Esophagus muscularis mucosa (tissue), 4 donors: Measurements from ENCODE around the gene OR1J2. TPM values are rescaled to one million over a fixed set of nuclear protein-coding genes. Genes with fewer than 3 reads are reported as not detected.

ENCODE experiments used
- DNase-seq: peaks from one replicate; pipeline ENCODE4 v3.0.0-alpha.2; 2017; ENCODE audit errors: extremely low spot score
- H3K27ac ChIP-seq, 4 donors: fragments of 200-600 bp; sonication (generic); replicated peaks in 1 of 4; 1 replicate in 3 of 4; 2 replicates in 1 of 4; pipeline ENCODE4 v1.5.1; 2016 to 2019; ENCODE audit warnings: mild to moderate bottlenecking in 1 of 4
- H3K27me3 ChIP-seq, 4 donors: fragments of 200-600 bp; sonication (generic); one replicate each; pipeline versions ENCODE4 v1.5.1 to v1.6.0; 2016 to 2019
- H3K36me3 ChIP-seq, 4 donors: fragments of 200-600 bp; sonication (generic); one replicate each; pipeline ENCODE4 v1.5.1; 2016 to 2019
- H3K4me1 ChIP-seq, 4 donors: fragments of 200-600 bp; sonication (generic); one replicate each; pipeline ENCODE4 v1.5.1; 2016 to 2019
- H3K4me3 ChIP-seq, 4 donors: fragments of 200-600 bp; sonication (generic); 1 replicate in 2 of 4; 2 replicates in 2 of 4; pipeline ENCODE4 v1.5.1; 2016 to 2019; ENCODE audit warnings: mild to moderate bottlenecking in 4 of 4, moderate library complexity in 1 of 4
- H3K9me3 ChIP-seq, 4 donors: fragments of 200-600 bp; sonication (generic); 1 replicate in 3 of 4; 2 replicates in 1 of 4; pipeline ENCODE4 v1.5.1; 2016 to 2019
- CTCF ChIP-seq, 3 experiments: fragments of 200-600 bp in 2 of 3; fragments of 450-650 bp in 1 of 3; sonication (generic) in 2 of 3; IDR thresholded peaks; one replicate each; pipeline ENCODE4 v1.5.1; 2017 to 2019; ENCODE audit warnings: antibody characterized with exemption in 3 of 3, mild to moderate bottlenecking in 2 of 3, moderate library complexity in 1 of 3
- EP300 ChIP-seq: sonication (generic); formaldehyde crosslinking; IDR thresholded peaks from one replicate; pipeline ENCODE4 v1.6.1; 2017; ENCODE audit warnings: antibody characterized with exemption
- POLR2A ChIP-seq: fragments of 450-650 bp; IDR thresholded peaks from one replicate; pipeline ENCODE4 v1.6.1; 2017; ENCODE audit warnings: antibody characterized with exemption, moderate library complexity, mild to moderate bottlenecking, low read depth
- POLR2AphosphoS5 ChIP-seq, 2 donors: sonication (generic); formaldehyde crosslinking; IDR thresholded peaks; one replicate each; pipeline ENCODE4 v1.6.1; 2017; ENCODE audit warnings: antibody characterized with exemption in 2 of 2
- WGBS: methylation state at CpG from one replicate; pipeline ENCODE4 v1.1.5; 2018; 5-methylcytosine and 5-hydroxymethylcytosine counted together
- intact Hi-C: fragments of 100-400 bp; cut with DNase I; formaldehyde crosslinking; loops from one replicate; pipeline ENCODE4 v1.15.1; 2023
- total RNA-seq, 4 donors: library from RNA; depleted of rRNA; stranded (reverse); fragments of >200 nt; gene quantifications; one replicate each; pipeline versions ENCODE4 v1.1.0 to v1.2.1, GENCODE V29; 2016

The OR1J2 gene
- total RNA-seq, 4 donors from 2014 or later, result not detected

DNA sequence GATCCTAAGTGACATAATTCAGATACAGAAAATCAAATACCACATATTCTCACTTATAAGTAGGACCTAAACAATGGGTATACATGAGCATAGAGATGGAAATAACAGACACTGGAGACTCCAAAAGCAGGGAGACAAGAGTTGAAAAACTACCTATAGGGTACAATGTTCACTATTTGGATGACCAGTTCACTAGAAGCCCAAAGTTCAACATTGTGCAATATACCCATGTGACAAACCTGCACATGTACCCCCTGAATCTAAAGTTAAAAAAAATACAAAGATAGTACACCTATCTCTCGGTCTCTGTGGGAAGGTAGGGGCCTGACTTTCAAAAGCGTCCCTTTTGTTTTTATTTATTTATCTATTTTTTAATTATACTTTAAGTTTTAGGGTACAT lies 28.2 kb downstream of the OR1J2 start:
- WGBS, result 59% methylated on average over 2 of the region's 2 CpGs
- intact Hi-C loops, result no loop called here
- H3K36me3 ChIP-seq, result no peaks in the 10 kb centered on the region
- H3K4me3 ChIP-seq, result no peak overlapping the region
- peaks cover 0 to 4% (median 0%) of the 10 kb centered on the region in 4 donors for H3K9me3 ChIP-seq
- H3K4me1 ChIP-seq, result no peaks in the 10 kb centered on the region
- no peaks in the 10 kb centered on the region for H3K27me3 ChIP-seq
- no peak for TF ChIP-seq POLR2AphosphoS5 (IDR thresholded peaks at IDR 0.05)
- no peak for TF ChIP-seq POLR2A
- TF ChIP-seq CTCF (IDR thresholded peaks at IDR 0.05), result no peak
- TF ChIP-seq EP300, result no peak
- no peak overlapping the region for H3K27ac ChIP-seq
- DNase-seq, result no peak

- H3K4me3 ChIP-seq, result no peak overlapping the region
- H3K36me3 ChIP-seq, result no peaks in the 10 kb centered on the region
- intact Hi-C loops, result no loop called here
- H3K27me3 ChIP-seq, result no peaks in the 10 kb centered on the region
- WGBS, result 53% methylated on average over 8 of the region's 8 CpGs
- no peak for DNase-seq
- no peaks in the 10 kb centered on the region for H3K4me1 ChIP-seq
- TF ChIP-seq POLR2AphosphoS5 (IDR thresholded peaks at IDR 0.05) (no peak), EP300 (no peak), POLR2A (no peak), CTCF (IDR thresholded peaks at IDR 0.05) (no peak)
- H3K9me3 ChIP-seq, result no peaks in the 10 kb centered on the region
- H3K27ac ChIP-seq, result no peak overlapping the region
Observed at GRCh38 chr9:122546196-122546595, 35.6 kb downstream of the OR1J2 start.

- no peaks in the 10 kb centered on the region for H3K27me3 ChIP-seq
- no peaks in the 10 kb centered on the region for H3K36me3 ChIP-seq
- 75% methylated on average over 5 of the region's 5 CpGs for WGBS
- no peaks in the 10 kb centered on the region for H3K4me1 ChIP-seq
- intact Hi-C loops, result no loop called here
- DNase-seq, result no peak
- H3K9me3 ChIP-seq, result peaks cover 0 to 3% (median 0%) of the 10 kb centered on the region in 4 donors
- no peak overlapping the region for H3K4me3 ChIP-seq
- no peak overlapping the region for H3K27ac ChIP-seq
- no peak for TF ChIP-seq EP300
- TF ChIP-seq CTCF (IDR thresholded peaks at IDR 0.05), result no peak
- no peak for TF ChIP-seq POLR2AphosphoS5 (IDR thresholded peaks at IDR 0.05)
- TF ChIP-seq POLR2A, result no peak
Observed at GRCh38 chr9:122551371-122551770, 40.8 kb downstream of the OR1J2 start.

GRCh38 chr9:122552812-122553211 lies 42.2 kb downstream of the OR1J2 start, which contains the start of gene OR1N2:
Gene OR1N2, plus strand, starts transcription at chr9:122553112. Its CDS starts 100 bp downstream, at chr9:122553212.
- H3K9me3 ChIP-seq, result peaks cover 0 to 4% (median 0%) of the 10 kb centered on the region in 4 donors
- no peak within 1 kb of the TSS for H3K27ac ChIP-seq
- no peaks in the 10 kb centered on the region for H3K36me3 ChIP-seq
- intact Hi-C loops, result no loop called here
- TF ChIP-seq POLR2AphosphoS5 (IDR thresholded peaks at IDR 0.05), result no peak
- no peak for TF ChIP-seq POLR2A
- TF ChIP-seq EP300, result no peak
- TF ChIP-seq CTCF (IDR thresholded peaks at IDR 0.05), result no peak
- WGBS, result 63% methylated on average over 2 of the region's 2 CpGs
- no peaks in the 10 kb centered on the region for H3K27me3 ChIP-seq
- H3K4me3 ChIP-seq, result no peak within 1 kb of the TSS
- H3K4me1 ChIP-seq, result no peaks in the 10 kb centered on the region
- no peak for DNase-seq

Other genes starting within 250 kb of the OR1J2 start
- 10 to 100 TPM; 10.1 to 14.6 (median 13.3) TPM for gene RBM18, start 246.0 kb upstream of the OR1J2 start, total RNA-seq
- 10 to 100 TPM; 20.5 to 29.2 (median 28.5) TPM for gene MRRF, start 245.9 kb upstream of the OR1J2 start, total RNA-seq
- 100 to 1,000 TPM in 1 of 4 donors, 10 to 100 TPM in 3; 72.2 to 119 (median 84.1) TPM for gene PTGS1, start 139.8 kb upstream of the OR1J2 start, total RNA-seq
- not detected for gene OR1J1, start 32.9 kb upstream of the OR1J2 start, total RNA-seq
- gene OR1J4, start 8.3 kb downstream of the OR1J2 start, total RNA-seq, result not detected
- gene OR1N1, start 16.5 kb downstream of the OR1J2 start, total RNA-seq, result not detected
- not detected for gene OR1N2, start 42.3 kb downstream of the OR1J2 start, total RNA-seq
- gene OR1L8, start 72.6 kb downstream of the OR1J2 start, total RNA-seq, result not detected
- gene OR1Q1, start 103.9 kb downstream of the OR1J2 start, total RNA-seq, result not detected
- gene OR1B1, start 146.8 kb downstream of the OR1J2 start, total RNA-seq, result not detected
- gene OR1L1, start 150.9 kb downstream of the OR1J2 start, total RNA-seq, result not detected
- not detected for gene OR1L3, start 164.3 kb downstream of the OR1J2 start, total RNA-seq
- gene OR1L4, start 213.2 kb downstream of the OR1J2 start, total RNA-seq, result not detected
- not detected for gene OR1L6, start 231.5 kb downstream of the OR1J2 start, total RNA-seq